ENCODE results near the gene LPP.

Gene LPP

DNA sequence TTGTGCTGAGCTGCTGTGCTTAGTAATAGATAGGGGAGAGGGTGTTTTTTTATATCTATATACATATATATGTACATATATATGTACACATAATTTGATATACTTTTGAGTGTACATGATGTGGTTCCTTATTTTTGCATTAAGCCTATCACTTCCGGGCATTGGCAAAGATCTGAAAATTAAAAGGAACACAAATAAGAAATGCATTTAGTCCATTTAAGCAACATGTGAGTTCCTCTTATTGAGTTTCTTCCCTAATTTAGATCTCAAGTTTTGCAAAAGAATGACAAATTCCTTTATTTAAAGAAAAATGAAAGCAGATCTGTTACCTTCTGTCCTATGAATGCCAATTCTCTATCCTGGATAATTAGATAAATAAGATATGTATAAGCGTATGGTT is 435.1 kb downstream of the LPP start:
- Histone ChIP-seq H3F3A (ENCODE audit: insufficient read depth, low read length) (no peaks in the 10 kb centered on the region), H3K27ac (ENCODE audit: low read length) (no peak overlapping the region), H3K4me3 (ENCODE audit: low read length) (no peak overlapping the region), H3K36me3 (replicated peaks; ENCODE audit: insufficient read depth, low read length) (no peaks in the 10 kb centered on the region), H3K9me3 (replicated peaks; ENCODE audit: insufficient read depth, low read length) (no peaks in the 10 kb centered on the region), H3K9me2 (replicated peaks; ENCODE audit: insufficient read depth, low read length) (no peaks in the 10 kb centered on the region), H3K79me2 (ENCODE audit: low read length) (no peaks in the 10 kb centered on the region), H3K9ac (ENCODE audit: low read length) (no peak overlapping the region), H3K27me3 (replicated peaks; ENCODE audit: insufficient read depth, low read length) (no peaks in the 10 kb centered on the region), H3K4me2 (ENCODE audit: low read depth, low read length) (no peak overlapping the region), H4K20me1 (ENCODE audit: insufficient read depth, low read length) (no peaks in the 10 kb centered on the region), H3K4me1 (ENCODE audit: low read length) (no peaks in the 10 kb centered on the region), H2AFZ (ENCODE audit: low read length) (no peak overlapping the region)
- DNase-seq, result no peak
- TF ChIP-seq EZH2phosphoT487 (IDR thresholded peaks at IDR 0.05; ENCODE audit: low read length) (no peak), EZH2 (optimal IDR thresholded peaks at IDR 0.05; ENCODE audit: low read depth, low read length) (no peak)
- TF ChIP-seq, protein P1, sequence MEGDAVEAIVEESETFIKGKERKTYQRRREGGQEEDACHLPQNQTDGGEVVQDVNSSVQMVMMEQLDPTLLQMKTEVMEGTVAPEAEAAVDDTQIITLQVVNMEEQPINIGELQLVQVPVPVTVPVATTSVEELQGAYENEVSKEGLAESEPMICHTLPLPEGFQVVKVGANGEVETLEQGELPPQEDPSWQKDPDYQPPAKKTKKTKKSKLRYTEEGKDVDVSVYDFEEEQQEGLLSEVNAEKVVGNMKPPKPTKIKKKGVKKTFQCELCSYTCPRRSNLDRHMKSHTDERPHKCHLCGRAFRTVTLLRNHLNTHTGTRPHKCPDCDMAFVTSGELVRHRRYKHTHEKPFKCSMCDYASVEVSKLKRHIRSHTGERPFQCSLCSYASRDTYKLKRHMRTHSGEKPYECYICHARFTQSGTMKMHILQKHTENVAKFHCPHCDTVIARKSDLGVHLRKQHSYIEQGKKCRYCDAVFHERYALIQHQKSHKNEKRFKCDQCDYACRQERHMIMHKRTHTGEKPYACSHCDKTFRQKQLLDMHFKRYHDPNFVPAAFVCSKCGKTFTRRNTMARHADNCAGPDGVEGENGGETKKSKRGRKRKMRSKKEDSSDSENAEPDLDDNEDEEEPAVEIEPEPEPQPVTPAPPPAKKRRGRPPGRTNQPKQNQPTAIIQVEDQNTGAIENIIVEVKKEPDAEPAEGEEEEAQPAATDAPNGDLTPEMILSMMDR (IDR thresholded peaks at IDR 0.05; ENCODE audit: low read length), result no peak

DNA sequence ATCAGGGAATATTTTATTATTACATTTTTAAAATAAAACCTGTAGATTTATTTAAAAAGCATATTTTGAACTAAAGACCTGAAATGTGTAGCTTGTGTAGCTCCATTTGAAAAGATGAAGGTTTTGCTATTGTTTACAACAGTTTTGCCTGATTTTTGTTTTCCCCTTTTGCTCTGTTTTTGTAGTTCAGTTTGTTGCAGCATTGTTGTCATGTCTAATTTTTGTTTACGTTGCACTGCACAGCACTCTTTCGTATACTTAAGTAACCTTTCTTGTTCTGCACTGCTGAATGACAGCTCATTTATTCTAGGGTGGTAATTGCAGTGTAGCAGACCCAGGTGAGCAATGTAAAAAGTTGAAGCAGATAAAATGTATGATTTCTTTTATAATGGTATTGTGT is 435.8 kb downstream of the LPP start:
- H3K9me2 ChIP-seq (replicated peaks; ENCODE audit: insufficient read depth, low read length), result no peaks in the 10 kb centered on the region
- no peaks in the 10 kb centered on the region for H4K20me1 ChIP-seq (ENCODE audit: insufficient read depth, low read length)
- no peak overlapping the region for H3K27ac ChIP-seq (ENCODE audit: low read length)
- no peak overlapping the region for H2AFZ ChIP-seq (ENCODE audit: low read length)
- no peaks in the 10 kb centered on the region for H3K79me2 ChIP-seq (ENCODE audit: low read length)
- no peak overlapping the region for H3K4me2 ChIP-seq (ENCODE audit: low read depth, low read length)
- TF ChIP-seq EZH2 (optimal IDR thresholded peaks at IDR 0.05; ENCODE audit: low read depth, low read length) (no peak), EZH2phosphoT487 (IDR thresholded peaks at IDR 0.05; ENCODE audit: low read length) (no peak)
- TF ChIP-seq, protein P1 (IDR thresholded peaks at IDR 0.05; ENCODE audit: low read length), result no peak
- no peak overlapping the region for H3K9ac ChIP-seq (ENCODE audit: low read length)
- H3K4me1 ChIP-seq (ENCODE audit: low read length), result no peaks in the 10 kb centered on the region
- H3K27me3 ChIP-seq (replicated peaks; ENCODE audit: insufficient read depth, low read length), result no peaks in the 10 kb centered on the region
- no peaks in the 10 kb centered on the region for H3K9me3 ChIP-seq (replicated peaks; ENCODE audit: insufficient read depth, low read length)
- no peaks in the 10 kb centered on the region for H3K36me3 ChIP-seq (replicated peaks; ENCODE audit: insufficient read depth, low read length)
- H3F3A ChIP-seq (ENCODE audit: insufficient read depth, low read length), result no peaks in the 10 kb centered on the region
- no peak for DNase-seq
- H3K4me3 ChIP-seq (ENCODE audit: low read length), result no peak overlapping the region

DNA sequence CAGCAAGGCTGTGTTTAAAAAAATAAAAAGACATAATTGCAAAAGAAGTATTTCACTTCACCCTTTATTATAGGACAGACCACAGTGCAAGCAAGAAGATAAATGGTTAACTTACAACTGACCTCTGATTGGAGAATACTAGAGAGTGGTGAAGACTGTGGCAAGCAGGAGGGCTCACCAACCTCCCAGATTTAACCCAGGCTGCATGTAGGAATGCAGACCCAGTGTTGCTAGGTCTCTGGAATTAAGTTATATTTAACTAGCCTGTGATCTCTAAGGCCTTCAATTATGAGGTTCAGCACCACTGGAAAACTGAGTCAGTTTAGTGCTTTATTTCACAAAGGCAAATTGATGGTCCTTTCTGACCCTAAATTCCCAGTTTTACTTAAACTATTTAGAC is 436.6 kb downstream of the LPP start:
- Histone ChIP-seq H3K4me2 (ENCODE audit: low read depth, low read length) (no peak overlapping the region), H3K27ac (ENCODE audit: low read length) (no peak overlapping the region), H4K20me1 (ENCODE audit: insufficient read depth, low read length) (no peaks in the 10 kb centered on the region), H3K9ac (ENCODE audit: low read length) (no peak overlapping the region), H3K4me1 (ENCODE audit: low read length) (no peaks in the 10 kb centered on the region), H3K36me3 (replicated peaks; ENCODE audit: insufficient read depth, low read length) (no peaks in the 10 kb centered on the region), H3K27me3 (replicated peaks; ENCODE audit: insufficient read depth, low read length) (no peaks in the 10 kb centered on the region), H3F3A (ENCODE audit: insufficient read depth, low read length) (no peaks in the 10 kb centered on the region), H2AFZ (ENCODE audit: low read length) (no peak overlapping the region), H3K79me2 (ENCODE audit: low read length) (no peaks in the 10 kb centered on the region), H3K9me3 (replicated peaks; ENCODE audit: insufficient read depth, low read length) (no peaks in the 10 kb centered on the region), H3K4me3 (ENCODE audit: low read length) (no peak overlapping the region), H3K9me2 (replicated peaks; ENCODE audit: insufficient read depth, low read length) (no peaks in the 10 kb centered on the region)
- no peak for TF ChIP-seq EZH2 (optimal IDR thresholded peaks at IDR 0.05; ENCODE audit: low read depth, low read length)
- no peak for TF ChIP-seq EZH2phosphoT487 (IDR thresholded peaks at IDR 0.05; ENCODE audit: low read length)
- TF ChIP-seq, protein P1 (IDR thresholded peaks at IDR 0.05; ENCODE audit: low read length), result no peak
- DNase-seq, result no peak

Measured in MM.1S (cell line).